ENCODE results near the gene GGA3. TPM values are rescaled to one million over a fixed set of nuclear protein-coding genes. Genes with fewer than 3 reads are reported as not detected.

Gene GGA3
- total and polyA plus RNA-seq, 2 donors = 15.5 to 29.7 TPM

DNA sequence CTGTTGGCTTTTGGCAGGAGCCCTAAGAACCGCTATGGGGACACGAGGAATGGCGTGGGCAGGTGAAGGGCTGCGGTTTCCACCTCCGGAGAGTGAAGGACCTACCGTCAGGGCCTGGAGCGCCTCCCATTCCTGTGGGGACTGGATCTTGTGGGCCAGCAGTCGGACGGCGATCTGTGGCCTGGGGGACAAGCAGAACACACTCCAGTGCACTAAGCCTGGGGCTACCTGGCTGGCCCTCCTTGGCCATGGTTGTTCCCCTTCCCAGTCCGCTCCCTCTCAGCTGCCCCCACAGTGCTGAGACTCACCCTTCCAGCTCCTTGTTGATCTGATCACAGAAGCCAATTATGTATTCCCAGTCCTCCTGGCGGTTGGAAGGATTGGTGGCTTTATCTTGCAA lies 15.0 kb downstream of the GGA3 start:
- no peak for DNase-seq (ENCODE audit: extremely low spot score)
- Histone ChIP-seq H3K4me3 (ENCODE audit: low read depth, low read length) (no peak overlapping the region), H3K36me3 (ENCODE audit: insufficient read depth) (peaks cover 10% of the 10 kb centered on the region), H3K4me1 (ENCODE audit: insufficient read depth) (no peaks in the 10 kb centered on the region), H3K27ac (ENCODE audit: low read depth) (no peak overlapping the region)
- WGBS = 94% methylated on average over 12 of the region's 12 CpGs

DNA sequence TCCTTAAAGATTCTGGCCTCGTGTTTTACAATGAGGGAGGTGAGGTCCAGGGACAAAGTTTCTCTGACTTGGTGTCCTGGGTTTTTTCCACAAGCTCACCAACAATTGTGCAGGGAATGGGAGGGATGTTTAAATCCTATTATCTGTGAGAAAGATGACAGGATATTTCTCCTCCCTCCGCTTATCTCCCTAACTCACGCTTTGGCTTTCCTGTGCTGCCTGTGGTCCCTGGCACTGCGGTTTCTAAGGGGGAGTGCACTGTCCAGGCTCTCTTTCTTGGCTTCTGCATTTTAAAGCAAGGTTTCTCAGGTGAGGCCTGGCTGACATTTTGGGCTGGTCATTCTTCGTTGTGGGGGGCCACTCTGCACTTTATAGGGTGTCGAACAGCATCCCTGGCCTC lies 16.4 kb downstream of the GGA3 start:
- H3K36me3 ChIP-seq (ENCODE audit: insufficient read depth) = peaks cover 10% of the 10 kb centered on the region
- H3K27ac ChIP-seq (ENCODE audit: low read depth) = no peak overlapping the region
- H3K4me1 ChIP-seq (ENCODE audit: insufficient read depth) = no peaks in the 10 kb centered on the region
- 82% methylated on average over 6 of the region's 6 CpGs for WGBS
- no peak for DNase-seq (ENCODE audit: extremely low spot score)
- no peak overlapping the region for H3K4me3 ChIP-seq (ENCODE audit: low read depth, low read length)

GRCh38 chr17:75244133-75244866 lies 17.1 kb downstream of the GGA3 start:
- DNase-seq (ENCODE audit: extremely low spot score) = no peak
- no peak overlapping the region for H3K27ac ChIP-seq (ENCODE audit: low read depth)
- 89% methylated on average over 22 of the region's 22 CpGs for WGBS
- peaks cover 10% of the 10 kb centered on the region for H3K36me3 ChIP-seq (ENCODE audit: insufficient read depth)
- H3K4me1 ChIP-seq (ENCODE audit: insufficient read depth) = no peaks in the 10 kb centered on the region
- no peak overlapping the region for H3K4me3 ChIP-seq (ENCODE audit: low read depth, low read length)

DNA sequence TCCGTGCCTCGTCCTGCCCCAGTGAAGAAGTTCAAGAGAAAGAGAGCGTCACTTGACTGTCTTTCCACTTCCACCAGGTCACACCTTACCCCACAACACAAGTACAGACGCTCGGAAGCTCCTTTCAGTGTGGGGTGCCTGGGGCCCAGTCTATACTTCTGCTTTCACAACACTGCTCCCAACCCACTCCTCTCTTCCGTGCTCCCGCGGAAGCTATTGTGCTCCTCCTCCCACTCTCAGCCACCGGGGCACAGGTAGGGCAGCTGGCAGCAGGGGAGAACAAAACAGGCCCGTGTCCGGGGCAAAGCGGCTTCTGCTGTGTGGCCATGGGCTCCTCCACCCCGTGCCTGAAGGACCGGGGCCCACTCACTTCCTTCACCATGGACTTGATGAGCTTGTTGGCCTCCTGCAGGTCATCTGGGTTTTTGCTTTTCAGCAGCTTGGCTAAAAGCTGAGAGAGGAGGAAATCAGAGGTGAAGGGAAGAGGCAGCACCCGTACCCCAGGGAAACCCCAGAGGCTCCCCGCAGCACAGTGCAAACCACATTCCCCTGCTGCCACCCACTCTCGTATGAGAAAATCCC lies 18.9 kb downstream of the GGA3 start:
- no peak for DNase-seq (ENCODE audit: extremely low spot score)
- 88% methylated on average over 17 of the region's 17 CpGs for WGBS
- Histone ChIP-seq H3K4me3 (ENCODE audit: low read depth, low read length) (no peak overlapping the region), H3K4me1 (ENCODE audit: insufficient read depth) (no peaks in the 10 kb centered on the region), H3K27ac (ENCODE audit: low read depth) (no peak overlapping the region), H3K36me3 (ENCODE audit: insufficient read depth) (peaks cover 10% of the 10 kb centered on the region)

- Histone ChIP-seq H3K4me3 (ENCODE audit: low read depth, low read length) (no peak overlapping the region), H3K36me3 (ENCODE audit: insufficient read depth) (peaks cover 10% of the 10 kb centered on the region), H3K4me1 (ENCODE audit: insufficient read depth) (no peaks in the 10 kb centered on the region), H3K27ac (ENCODE audit: low read depth) (no peak overlapping the region)
- WGBS = 80% methylated on average over 15 of the region's 15 CpGs
- DNase-seq (ENCODE audit: extremely low spot score) = no peak
Measured at GRCh38 chr17:75241996-75242460, 19.4 kb downstream of the GGA3 start.

DNA sequence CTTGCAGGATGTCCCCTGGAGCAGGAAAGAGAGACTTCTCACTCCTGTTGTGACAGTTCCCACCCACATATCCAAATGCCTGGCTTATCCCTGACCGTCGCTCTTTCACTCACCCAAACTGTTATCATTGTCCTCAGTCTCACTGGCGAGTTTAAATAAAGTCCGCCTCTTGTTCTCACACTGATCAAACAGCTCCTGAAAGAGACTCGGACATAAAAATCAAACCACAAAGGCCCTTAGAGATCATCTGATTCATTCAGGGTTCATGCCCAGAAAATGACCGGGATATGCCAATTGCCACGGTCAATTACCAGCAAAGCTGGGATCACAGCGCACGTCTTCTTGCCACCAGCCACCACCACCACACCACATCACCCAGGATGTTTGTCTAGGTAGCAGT lies 19.9 kb downstream of the GGA3 start:
- no peak for DNase-seq (ENCODE audit: extremely low spot score)
- 92% methylated on average over 9 of the region's 9 CpGs for WGBS
- H3K4me3 ChIP-seq (ENCODE audit: low read depth, low read length) = no peak overlapping the region
- H3K27ac ChIP-seq (ENCODE audit: low read depth) = no peak overlapping the region
- peaks cover 10% of the 10 kb centered on the region for H3K36me3 ChIP-seq (ENCODE audit: insufficient read depth)
- no peaks in the 10 kb centered on the region for H3K4me1 ChIP-seq (ENCODE audit: insufficient read depth)

- Histone ChIP-seq H3K36me3 (ENCODE audit: insufficient read depth) (peaks cover 8% of the 10 kb centered on the region), H3K27ac (ENCODE audit: low read depth) (no peak overlapping the region), H3K4me1 (ENCODE audit: insufficient read depth) (no peaks in the 10 kb centered on the region), H3K4me3 (ENCODE audit: low read depth, low read length) (no peak overlapping the region)
- 85% methylated on average over 7 of the region's 7 CpGs for WGBS
- DNase-seq (ENCODE audit: extremely low spot score) = no peak
Measured at GRCh38 chr17:75241143-75241430, 20.3 kb downstream of the GGA3 start.

GRCh38 chr17:75240394-75241142 lies 20.8 kb downstream of the GGA3 start:
- 59% methylated on average over 23 of the region's 23 CpGs for WGBS
- H3K4me1 ChIP-seq (ENCODE audit: insufficient read depth) = no peaks in the 10 kb centered on the region
- peaks cover 8% of the 10 kb centered on the region for H3K36me3 ChIP-seq (ENCODE audit: insufficient read depth)
- no peak overlapping the region for H3K4me3 ChIP-seq (ENCODE audit: low read depth, low read length)
- H3K27ac ChIP-seq (ENCODE audit: low read depth) = no peak overlapping the region
- DNase-seq (ENCODE audit: extremely low spot score) = no peak

- 87% methylated on average over 23 of the region's 23 CpGs for WGBS
- H3K36me3 ChIP-seq (ENCODE audit: insufficient read depth) = peaks cover 4% of the 10 kb centered on the region
- no peaks in the 10 kb centered on the region for H3K4me1 ChIP-seq (ENCODE audit: insufficient read depth)
- DNase-seq (ENCODE audit: extremely low spot score) = no peak
- H3K27ac ChIP-seq (ENCODE audit: low read depth) = no peak overlapping the region
- H3K4me3 ChIP-seq (ENCODE audit: low read depth, low read length) = no peak overlapping the region
Measured at GRCh38 chr17:75239778-75240393, 21.5 kb downstream of the GGA3 start.

DNA sequence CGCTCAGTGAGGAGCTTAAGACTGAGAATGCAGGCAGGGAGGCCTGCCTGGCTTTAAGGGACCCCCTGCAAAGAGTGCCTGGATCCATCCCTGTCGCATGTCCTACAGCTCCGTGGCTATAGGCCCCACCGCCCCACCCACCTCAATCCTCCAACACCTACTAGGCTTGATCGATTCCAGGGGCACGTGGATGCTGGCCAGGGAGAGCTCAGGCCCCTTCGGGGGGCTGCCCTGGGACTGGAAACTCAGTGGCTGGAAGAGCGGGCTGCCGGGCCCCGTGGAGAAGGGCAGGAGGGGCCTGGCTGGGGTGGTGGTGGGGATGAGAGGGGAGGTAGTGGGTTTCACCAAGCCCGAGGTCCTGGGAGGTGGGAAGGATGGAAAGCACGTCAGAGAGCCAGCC lies 22.2 kb downstream of the GGA3 start:
- WGBS = 80% methylated on average over 12 of the region's 12 CpGs
- no peak overlapping the region for H3K4me3 ChIP-seq (ENCODE audit: low read depth, low read length)
- no peaks in the 10 kb centered on the region for H3K4me1 ChIP-seq (ENCODE audit: insufficient read depth)
- H3K36me3 ChIP-seq (ENCODE audit: insufficient read depth) = peaks cover 5% of the 10 kb centered on the region
- no peak overlapping the region for H3K27ac ChIP-seq (ENCODE audit: low read depth)
- no peak for DNase-seq (ENCODE audit: extremely low spot score)

GRCh38 chr17:75238684-75239191 lies 22.7 kb downstream of the GGA3 start:
- Histone ChIP-seq H3K4me3 (ENCODE audit: low read depth, low read length) (no peak overlapping the region), H3K36me3 (ENCODE audit: insufficient read depth) (peaks cover 5% of the 10 kb centered on the region), H3K27ac (ENCODE audit: low read depth) (no peak overlapping the region), H3K4me1 (ENCODE audit: insufficient read depth) (no peaks in the 10 kb centered on the region)
- DNase-seq (ENCODE audit: extremely low spot score) = no peak
- WGBS = 54% methylated on average over 13 of the region's 13 CpGs

DNA sequence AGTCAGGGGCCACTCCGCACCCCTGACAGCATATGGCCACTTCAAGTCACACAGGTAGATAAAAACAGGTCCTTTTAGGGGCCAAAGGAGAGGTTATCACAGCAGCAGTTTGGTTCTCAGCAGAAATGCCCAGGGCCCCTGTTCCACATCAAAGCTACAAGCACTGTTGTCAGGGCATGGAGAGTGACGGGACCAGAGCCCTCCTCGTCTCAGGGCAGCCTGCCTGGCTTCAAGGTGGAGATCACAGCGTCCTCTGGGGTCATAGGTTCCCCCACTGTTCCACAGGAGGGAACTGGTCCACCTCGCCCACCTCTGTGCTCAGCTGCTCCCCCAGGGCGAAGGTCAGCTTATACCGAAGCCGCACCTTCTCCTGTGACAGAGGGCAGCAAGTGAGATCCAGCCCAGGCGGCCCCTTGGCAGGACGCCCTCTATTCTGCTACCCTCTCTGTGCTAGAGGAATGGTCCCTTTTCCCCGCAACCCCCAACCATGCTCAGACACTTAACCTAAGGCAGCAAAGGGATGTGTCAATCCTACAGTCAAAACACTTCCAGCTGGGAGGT lies 23.3 kb downstream of the GGA3 start:
- Histone ChIP-seq H3K27ac (ENCODE audit: low read depth) (no peak overlapping the region), H3K36me3 (ENCODE audit: insufficient read depth) (peaks cover 5% of the 10 kb centered on the region), H3K4me3 (ENCODE audit: low read depth, low read length) (no peak overlapping the region), H3K4me1 (ENCODE audit: insufficient read depth) (no peaks in the 10 kb centered on the region)
- no peak for DNase-seq (ENCODE audit: extremely low spot score)
- WGBS = 79% methylated on average over 11 of the region's 11 CpGs
